Measurements from ENCODE around the gene RHBDD1.
"Not testable (repeated sequence)": the region's sequence is repeated elsewhere in the genome, so short reads cannot be mapped to it uniquely, and the experiment has no call there.

RHBDD1 gene

DNA sequence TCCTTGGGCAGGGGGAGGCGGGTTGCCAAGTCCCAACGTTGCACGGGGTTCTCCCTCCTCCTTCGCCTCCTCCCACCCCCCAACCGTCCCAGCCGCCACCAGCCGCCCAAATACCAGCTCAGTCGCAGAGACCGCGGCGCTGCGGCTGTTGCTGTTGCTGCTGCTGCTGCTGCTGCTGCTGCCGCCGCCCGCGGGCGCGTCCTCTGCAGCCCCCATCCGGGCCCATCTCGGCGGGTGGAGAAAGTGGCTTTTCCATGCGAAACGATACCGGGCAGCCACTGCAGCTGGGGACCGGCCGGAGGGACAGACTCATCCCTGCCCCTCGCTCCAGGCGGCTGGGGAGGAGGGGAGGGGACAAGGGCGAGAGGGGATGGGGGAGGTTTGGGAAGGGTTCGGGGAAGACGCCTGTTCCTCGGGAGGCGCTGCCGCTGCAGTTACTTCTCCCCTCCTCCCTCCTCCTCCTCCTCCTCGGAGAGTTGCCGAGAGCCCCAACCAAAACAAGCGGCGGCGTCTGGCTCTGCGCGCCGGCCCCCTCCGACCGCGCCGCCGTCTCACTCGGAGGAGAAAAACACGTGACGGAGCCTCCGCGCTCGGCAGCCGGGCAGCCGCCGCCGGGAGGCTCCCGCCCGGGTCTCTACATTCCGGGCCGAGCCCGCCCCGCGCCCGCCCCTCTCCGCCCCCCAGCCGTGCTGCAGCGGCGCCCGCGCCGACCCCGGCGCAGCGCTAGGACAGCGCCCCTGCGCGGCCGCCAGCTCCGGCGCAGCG, 36.5 kb upstream of the RHBDD1 start, which contains the start of gene IRS1:
Gene IRS1 (minus strand): TSS at position 610 of the 765 bp plus-strand sequence. CDS start 1,082 bp downstream, outside the sequence.
- in situ Hi-C loops (cut with MboI; ENCODE audit: low sequenced_read_pairs) = no loop called here

DNA sequence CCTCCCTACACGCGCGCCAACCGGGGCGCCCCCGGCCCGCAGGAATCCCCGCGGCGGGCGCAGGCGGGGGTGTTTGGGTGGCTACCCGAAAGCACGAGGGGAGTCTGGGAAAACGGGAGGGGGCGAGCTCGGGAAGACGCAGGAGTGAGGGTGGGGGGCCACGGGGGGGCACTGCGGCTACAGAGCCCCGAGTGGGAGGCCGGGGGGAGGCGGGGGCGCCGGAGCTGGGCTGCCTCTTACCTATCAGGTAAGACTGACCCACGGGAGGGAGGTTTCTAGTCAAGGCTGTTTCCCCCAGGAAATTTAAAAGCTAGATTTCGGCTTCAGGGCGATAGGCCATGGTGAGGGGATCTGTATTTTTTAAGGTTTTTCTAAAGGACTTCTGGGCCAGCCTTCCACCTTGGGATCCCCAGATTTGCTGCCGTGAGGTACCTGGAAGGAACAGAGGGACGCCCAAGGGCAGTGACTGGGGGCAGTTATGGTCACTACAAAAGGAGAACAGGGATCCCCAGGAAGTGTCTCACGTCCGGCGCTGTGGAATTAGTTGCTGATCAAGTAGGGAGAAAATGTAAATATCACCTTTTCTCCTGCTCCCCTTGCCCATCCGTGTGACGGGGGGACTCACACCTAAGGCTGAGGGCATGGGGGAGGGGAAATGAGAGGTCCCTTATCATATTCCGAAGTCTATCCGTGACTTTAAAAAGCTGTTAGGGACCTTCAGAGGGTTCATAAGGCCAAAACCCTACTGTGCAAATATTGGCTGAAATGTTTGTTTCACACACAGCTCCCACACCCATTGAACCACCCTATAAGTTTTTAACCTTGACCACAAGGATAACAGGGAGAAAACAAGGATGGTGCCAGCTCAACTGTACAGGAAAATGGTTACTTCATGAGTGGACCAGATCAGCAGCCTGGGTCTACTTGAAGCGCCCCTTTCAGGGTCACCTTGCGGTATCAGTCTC, 35.6 kb upstream of the RHBDD1 start:
- in situ Hi-C loops (cut with MboI; ENCODE audit: low sequenced_read_pairs) = loop anchor here (25.0 kb wide), 1 partner anchor 1113 kb away; no protein-coding TSS in a partner anchor

DNA sequence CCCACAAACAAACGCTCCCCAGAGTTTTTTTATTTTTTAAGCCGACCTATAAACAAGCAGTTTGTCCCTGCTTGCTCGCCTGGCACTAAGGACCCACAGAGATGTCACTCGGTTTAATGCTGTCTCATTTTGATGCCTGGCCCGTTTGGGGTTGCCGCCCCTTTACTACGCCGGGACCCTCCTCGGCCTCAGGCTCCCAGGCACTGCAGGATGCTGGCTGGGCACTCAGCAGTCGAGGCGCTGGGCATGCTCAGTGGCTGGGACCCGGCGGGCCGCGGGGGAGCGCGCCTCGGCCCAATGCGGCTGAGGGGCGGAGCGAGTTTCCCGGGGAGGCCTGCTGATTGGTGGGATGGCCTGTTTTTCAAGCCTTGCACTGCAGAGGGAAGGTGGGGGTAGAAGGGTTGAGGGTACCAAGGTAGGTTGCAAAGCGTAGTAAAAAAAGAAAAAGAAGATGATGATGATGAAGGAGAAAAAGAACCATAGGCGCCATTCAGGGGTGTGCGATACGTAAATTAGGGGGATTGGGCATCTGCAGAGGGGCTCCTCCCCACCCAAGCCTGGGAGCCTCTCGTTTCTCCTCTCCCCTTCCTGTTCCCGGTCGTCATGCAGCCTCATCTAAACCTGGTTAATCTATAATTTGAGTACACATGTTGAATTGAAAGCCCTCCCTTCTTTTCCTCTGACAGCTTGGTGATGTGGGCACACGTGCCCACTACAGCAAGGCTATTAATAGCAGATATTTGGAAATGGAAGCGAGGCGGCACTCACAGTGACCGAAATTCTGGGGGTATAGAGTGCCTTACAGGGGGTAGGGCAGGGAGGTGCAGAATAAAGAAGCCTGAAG, 34.7 kb upstream of the RHBDD1 start:
- in situ Hi-C loops (cut with MboI; ENCODE audit: low sequenced_read_pairs) = loop anchor here (25.0 kb wide), 1 partner anchor 1114 kb away; no protein-coding TSS in a partner anchor

DNA sequence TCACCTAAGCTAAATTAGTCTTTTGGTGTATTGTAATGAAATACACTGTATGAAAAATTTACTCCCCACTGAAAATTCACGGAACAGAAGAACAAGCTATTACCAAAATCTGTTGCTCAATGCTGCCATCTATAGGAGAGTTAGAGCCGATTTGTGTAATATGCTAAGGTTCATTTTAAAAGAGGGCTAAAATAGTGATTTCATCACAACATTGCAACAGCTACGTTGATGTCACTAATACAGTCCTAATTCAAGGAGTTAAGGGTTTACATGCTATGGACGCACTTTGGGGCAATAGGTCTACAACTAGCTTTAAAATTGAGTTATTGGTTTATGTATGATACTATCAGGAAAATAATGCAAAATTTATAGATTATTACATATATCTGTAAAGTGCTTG, 33.3 kb upstream of the RHBDD1 start:
- in situ Hi-C loops (cut with MboI; ENCODE audit: low sequenced_read_pairs) = loop anchor here (25.0 kb wide), 1 partner anchor 1115 kb away; no protein-coding TSS in a partner anchor

DNA sequence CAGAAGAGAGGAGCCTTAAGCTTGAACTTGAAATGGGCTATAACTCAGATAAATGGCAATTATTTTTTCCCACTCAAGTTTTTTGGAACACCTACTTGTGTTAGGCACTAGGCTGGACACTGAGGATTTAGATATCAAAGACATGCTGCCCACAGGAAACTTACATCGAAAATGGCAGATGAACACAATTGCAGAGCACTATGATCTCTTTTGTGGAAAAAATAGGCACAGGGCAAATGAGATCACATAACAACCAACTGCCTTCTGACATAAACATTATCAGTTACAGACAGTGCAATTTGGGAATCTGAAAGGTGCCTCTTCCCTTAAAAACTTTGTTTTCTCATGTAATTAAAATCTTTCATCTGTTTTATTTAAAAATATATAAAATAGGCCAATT, 32.4 kb upstream of the RHBDD1 start:
- in situ Hi-C loops (cut with MboI; ENCODE audit: low sequenced_read_pairs) = loop anchor here (25.0 kb wide), 1 partner anchor 1116 kb away; no protein-coding TSS in a partner anchor

DNA sequence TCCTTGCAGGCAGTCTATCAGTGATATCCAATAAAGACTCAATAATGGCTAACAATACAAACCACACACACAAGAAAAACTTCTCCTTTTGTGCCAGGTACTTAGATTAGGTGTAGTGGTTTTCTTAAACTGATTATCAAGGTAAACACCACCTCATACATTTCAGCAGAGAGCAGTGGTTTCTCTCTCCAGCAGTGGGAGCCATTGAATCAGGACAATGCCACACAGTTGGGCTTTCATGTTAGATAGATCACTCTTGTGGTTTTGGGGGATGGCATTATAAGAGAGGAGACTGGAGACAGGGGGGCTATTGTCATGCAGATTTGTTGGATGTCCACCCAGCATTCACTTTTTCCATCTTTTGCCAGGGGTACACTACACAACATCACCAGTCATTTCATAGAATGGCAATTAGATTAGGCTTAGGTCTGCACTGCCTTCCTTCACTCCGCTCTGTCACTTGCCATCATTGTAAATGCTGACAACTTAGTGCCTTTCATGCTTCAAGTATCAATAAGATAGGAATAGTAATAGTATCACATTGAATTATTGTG, 22.6 kb upstream of the RHBDD1 start:
- in situ Hi-C loops (cut with MboI; ENCODE audit: low sequenced_read_pairs) = loop anchor here (25.0 kb wide), 1 partner anchor 1126 kb away; no protein-coding TSS in a partner anchor

DNA sequence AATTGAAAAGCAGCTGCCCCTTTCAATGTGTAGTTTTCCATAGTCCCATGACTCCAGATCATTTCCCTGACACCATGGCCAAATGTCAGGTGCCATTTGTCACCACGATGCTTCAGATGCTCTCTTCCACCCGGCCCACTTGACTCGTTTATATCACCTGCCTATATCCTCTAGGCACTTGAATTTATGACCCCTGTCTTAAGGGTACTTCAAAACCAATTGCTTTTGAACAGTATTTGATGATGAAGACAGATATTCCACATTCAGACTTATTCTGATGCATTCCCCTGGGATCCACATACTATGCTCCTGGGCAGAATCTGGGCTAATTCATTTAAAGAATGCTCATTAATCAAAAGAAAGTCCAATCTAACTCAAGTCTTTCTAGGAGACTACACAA, 16.9 kb upstream of the RHBDD1 start:
- in situ Hi-C loops (cut with MboI; ENCODE audit: low sequenced_read_pairs) = loop anchor here (25.0 kb wide), 1 partner anchor 1132 kb away; no protein-coding TSS in a partner anchor

DNA sequence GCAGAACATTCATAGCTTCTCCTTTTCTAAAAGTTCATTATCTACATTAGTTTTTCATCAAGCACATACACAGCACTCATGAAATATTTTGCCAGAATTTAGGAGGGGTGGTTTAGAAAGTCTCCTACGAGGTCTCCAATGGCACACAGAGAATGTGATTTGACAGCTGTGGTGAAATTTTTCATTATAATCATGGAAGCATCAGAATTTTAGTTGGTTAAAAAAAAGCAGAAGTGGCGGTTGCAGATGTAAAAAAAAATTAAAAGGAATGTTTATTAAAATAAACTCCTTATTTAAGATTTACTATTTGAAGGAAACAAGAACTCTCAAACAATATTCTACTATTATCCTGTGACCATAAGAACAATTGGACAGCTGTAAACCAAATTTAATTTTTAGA, 10.8 kb upstream of the RHBDD1 start:
- in situ Hi-C loops (cut with MboI; ENCODE audit: low sequenced_read_pairs) = no loop called here

DNA sequence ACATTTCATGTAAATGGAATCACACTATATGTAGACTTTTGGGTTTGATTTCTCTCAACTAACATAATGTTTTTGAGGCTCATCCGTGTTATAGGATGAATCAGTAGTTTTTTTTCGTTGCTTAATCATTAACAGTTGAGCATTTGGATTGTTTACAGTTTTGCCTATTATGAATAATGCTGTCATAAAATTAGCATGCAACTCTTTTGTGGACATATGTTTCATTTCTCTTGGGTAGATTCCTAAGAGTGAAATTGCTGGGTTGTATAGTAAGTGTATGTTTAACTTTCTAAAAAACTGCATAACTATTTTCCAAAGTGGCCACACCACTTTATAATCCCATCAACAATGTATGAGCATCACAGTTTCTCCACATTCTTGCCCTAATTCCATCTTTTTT, 7.7 kb upstream of the RHBDD1 start:
- in situ Hi-C loops (cut with MboI; ENCODE audit: low sequenced_read_pairs) = no loop called here

DNA sequence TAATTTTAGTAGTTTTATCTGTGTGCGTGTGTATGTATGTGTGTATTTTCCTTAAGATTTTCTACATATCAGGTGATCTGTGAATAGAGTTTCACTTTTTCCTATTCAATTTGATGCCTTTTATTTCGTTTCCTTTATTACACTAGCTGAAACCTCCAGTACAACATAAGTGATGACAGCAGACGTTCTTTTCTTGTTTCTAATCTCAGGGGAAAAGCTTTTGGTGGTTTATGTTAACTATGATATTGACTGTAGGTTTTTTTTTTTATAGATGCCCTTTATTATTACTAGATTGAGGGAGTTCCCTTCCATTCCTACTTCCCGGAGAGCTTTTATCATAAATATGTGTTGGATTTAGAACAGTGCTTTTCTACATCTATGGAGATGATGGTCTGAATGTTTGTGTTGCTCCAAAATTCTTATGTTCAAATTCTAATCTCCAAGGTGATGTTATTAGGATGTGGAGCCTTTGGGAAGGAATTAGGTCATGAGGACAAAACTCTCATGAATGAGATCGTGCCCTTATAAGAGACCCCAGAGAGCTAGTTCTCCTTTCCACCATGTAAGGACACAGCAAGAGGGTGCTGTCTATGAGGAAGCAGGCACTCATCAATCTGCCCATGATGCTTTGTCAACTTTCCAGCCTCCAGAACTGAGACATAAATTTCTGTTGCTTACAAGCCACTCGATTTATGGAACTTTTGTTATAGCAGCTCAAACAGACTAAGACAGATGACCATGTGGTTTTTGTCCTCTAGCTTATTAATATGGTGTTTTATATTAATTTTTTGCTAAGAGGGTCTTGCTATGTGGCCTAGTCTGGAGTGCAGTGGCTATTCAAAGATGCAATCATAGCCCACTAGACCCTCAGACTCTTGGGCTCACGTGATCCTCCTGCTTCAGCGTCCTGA, 5.9 kb upstream of the RHBDD1 start:
- in situ Hi-C loops (cut with MboI; ENCODE audit: low sequenced_read_pairs) = no loop called here

DNA sequence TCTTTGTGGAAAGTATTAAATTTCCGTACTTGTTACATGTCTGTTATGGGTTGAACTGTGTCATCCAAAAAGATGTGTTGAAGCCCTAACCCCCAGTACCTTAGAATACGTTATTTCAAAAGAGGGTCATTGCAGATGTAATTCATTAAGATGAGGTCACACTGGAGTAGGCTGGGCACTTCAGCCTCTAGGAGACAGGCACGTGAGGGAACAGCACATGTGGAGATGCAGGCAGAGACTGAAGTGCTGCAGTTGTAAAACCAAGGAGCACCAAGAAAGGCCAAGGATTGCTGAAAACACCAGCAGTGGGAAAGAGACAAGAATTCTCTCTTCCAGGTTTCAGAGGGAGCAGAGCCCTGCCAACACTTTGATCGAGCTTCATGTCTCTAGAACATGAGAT, 4.6 kb upstream of the RHBDD1 start:
- in situ Hi-C loops (cut with MboI; ENCODE audit: low sequenced_read_pairs) = no loop called here

DNA sequence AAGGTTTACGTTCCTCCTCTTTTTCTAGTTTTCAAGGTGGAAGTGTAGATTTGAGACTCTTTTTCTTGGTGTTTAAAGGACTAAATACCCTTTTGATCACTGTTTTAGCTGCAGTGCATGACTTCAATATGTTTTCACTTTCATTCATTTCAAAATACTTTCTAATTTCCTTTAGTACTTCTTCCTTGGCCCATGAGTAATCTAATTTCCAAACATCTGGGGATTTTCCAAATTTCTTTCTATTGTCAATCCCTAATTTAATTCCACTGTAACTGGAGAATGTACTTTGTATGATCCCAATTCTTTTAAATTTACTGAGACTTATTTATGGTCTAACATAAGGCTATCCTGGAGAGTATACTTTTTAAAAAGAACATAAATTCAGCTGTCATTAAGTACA, 3.8 kb upstream of the RHBDD1 start:
- in situ Hi-C loops (cut with MboI; ENCODE audit: low sequenced_read_pairs) = no loop called here

DNA sequence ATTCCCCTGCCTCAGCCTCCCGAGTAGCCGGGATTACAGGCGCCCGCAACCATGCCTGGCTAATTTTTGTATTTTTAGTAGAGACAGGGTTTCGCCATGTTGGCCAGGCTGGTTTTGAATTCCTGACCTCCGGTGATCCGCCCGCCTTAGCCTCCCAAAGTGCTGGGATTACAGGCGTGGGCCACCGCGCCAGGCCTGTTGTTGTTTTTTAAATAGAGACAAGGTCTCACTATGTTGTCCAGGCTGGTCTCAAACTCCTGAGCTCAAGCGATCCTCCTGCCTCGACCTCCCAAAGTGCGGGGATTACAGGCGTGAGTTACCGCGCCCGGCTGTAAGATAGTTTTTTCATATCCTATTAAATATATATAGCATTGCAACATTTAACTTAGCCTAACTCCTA, 974 bp upstream of the RHBDD1 start:
- in situ Hi-C loops (cut with MboI; ENCODE audit: low sequenced_read_pairs) = not testable (repeated sequence)

DNA sequence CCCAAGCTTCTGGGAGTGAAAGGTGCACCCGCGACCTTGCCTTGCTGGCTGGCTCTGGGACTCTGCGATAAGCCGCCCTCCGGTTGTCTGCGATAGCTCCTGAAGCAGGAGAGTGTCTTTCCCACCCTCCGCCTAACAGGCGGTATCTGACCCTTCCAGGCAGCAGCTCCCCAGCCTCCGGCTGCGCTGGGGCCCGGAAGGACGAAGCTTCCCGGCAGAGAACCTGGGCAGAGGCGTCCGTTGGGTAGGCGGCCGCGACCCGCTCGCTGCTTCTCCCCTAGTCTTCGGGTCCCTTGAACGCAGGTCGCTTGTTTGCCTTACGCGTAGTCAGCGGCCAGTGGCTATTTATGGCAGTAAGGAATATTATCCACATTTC, 446 bp upstream of the RHBDD1 start:
- in situ Hi-C loops (cut with MboI; ENCODE audit: low sequenced_read_pairs) = no loop called here

DNA sequence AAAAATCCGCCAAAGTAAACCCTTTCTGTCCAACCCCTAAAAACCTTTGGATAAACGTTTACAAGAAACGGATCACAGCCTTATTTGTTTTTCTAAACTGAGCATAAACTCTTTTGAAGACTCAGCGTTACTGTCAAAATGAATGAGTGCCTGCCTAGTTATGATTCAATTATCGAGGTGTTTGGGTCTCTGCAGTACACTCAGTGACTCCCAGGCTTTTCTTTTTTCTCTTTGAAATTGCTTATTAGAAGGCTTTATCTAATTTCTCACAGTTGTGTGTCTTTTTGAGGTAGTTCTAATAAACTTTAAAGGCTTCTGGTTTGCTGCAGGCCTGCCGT, 663 bp downstream of the RHBDD1 start:
- in situ Hi-C loops (cut with MboI; ENCODE audit: low sequenced_read_pairs) = no loop called here

DNA sequence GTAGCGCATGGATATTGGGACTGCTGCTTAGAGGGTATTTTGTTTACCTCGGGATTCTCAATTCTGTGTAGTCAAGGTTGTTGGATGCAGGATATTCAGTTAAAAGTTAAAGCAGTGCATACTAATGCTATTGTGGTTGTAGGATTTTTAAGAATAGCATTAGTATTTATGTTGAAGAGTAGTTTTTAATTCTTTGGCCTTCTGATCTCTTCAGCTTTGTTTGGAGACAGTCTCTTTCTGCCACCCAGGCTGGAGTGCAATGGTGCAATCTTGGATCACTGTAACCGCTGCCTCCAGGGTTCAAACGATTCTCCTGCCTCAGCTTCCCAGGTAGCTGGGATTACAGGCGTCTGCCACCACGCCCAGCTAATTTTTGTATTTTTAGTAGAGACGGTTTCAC, 1.5 kb downstream of the RHBDD1 start:
- in situ Hi-C loops (cut with MboI; ENCODE audit: low sequenced_read_pairs) = no loop called here

DNA sequence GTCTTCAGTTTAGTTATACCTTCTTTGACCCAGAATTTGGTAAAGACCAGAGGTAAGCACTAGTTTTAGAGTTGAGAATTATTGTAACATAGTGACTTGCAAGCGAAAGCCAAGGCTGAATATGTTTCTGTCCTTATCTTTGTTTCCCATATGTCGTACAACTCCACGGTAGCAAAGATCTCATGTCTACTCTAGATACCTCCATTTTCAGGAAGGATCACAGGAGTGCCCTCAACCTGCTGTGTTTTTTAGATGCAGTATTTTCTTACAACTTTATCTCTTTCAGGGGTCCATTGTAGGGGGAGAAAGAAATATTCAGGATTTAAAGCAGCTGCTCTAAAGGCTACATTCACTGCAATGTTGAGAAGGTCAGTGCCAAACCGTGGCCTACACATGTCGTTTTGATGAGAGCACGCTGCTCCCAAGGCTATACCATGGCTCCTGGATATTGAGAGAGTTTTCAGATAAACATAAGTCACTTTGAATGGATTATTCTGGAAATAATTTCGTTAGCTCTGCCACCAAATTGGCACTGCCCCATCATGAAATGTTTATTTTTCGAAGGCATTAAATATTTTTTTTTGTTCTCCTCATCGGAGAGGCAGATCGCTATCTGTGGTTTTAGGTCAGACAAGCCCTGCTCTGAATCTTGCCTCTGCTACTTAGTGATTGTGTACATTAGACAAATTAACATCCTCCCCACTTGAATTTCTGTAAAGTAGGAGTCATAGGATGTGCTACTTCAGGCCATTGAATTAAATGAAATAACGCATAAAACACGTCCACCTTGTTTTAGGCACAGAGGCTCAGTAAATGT, 2.1 kb downstream of the RHBDD1 start:
- in situ Hi-C loops (cut with MboI; ENCODE audit: low sequenced_read_pairs) = no loop called here

DNA sequence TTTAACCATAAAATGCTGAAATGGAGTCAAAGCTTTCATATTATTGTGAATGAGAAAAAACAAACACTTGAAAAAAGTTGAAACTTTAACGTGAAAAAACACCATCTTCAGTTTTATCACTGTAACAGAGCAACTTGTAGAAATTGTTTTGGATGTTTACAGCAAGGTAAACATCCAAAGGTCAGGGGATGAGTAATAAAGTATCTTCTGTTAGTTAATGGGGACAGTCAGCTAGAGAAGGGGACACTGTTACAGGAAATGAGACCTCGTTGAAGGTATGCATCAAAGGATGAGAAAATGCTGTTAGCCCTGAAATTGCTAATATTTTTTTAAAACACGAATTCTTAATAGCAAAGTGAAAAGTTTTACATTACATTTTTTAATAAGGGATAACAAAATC, 2.9 kb downstream of the RHBDD1 start:
- in situ Hi-C loops (cut with MboI; ENCODE audit: low sequenced_read_pairs) = no loop called here

DNA sequence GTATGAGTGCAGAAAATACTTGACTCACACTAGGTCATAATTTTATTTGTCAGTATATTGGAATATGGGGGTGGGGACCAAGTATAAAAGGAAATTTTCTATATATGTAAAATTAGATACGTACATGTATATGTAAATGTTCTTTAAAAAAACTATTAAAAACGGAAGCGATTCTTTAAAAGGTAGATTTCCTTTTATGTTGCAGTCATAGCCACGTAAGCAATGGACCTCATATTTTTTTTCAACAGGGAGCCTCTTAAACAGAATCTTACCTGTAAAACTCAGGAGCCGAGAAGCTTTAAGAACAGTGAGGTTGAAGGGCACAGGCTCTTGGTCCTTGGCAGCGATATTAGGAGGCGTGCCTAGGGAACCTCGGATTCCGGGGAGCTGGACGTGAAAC, 3.3 kb downstream of the RHBDD1 start:
- in situ Hi-C loops (cut with MboI; ENCODE audit: low sequenced_read_pairs) = no loop called here

All from hTERT RPE-1 (cell line).